ENCODE measurements around the gene GATA5. TPM values are rescaled to one million over a fixed set of nuclear protein-coding genes. Genes with fewer than 3 reads are reported as not detected.

GATA5 gene
- total and polyA plus RNA-seq, 12 donors, result 0.11 to 5.1 (median 0.60) TPM

DNA sequence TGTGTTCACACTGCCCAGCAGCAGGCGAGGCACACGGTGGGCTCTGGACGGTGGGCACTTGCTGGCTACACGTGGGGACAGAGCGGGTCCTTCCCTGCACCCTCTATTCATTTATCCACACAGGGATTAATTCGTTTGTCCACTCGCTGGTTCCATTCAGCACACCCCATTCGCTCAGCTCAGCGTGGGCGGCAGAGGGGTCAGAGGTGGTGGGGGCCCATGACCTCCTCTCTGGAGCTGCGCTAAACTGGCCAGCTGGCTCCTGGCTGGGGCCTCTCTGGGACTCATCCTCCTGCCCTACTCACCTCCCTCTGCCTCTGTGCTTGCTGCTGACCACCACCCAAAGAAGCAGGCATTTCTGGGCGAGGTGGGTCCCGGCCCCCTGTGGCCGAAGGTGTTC is 27.0 kb downstream of the GATA5 start:
- H3K9me3 ChIP-seq, result no peaks in the 10 kb centered on the region
- intact Hi-C loops (cut with DNase I), result no loop called here
- peaks cover 0 to 52% (median 27%) of the 10 kb centered on the region in 7 donors for H3K27me3 ChIP-seq
- ATAC-seq (no peak), DNase-seq (no peak)
- H3K36me3 ChIP-seq, result no peaks in the 10 kb centered on the region
- TF ChIP-seq, protein P1, sequence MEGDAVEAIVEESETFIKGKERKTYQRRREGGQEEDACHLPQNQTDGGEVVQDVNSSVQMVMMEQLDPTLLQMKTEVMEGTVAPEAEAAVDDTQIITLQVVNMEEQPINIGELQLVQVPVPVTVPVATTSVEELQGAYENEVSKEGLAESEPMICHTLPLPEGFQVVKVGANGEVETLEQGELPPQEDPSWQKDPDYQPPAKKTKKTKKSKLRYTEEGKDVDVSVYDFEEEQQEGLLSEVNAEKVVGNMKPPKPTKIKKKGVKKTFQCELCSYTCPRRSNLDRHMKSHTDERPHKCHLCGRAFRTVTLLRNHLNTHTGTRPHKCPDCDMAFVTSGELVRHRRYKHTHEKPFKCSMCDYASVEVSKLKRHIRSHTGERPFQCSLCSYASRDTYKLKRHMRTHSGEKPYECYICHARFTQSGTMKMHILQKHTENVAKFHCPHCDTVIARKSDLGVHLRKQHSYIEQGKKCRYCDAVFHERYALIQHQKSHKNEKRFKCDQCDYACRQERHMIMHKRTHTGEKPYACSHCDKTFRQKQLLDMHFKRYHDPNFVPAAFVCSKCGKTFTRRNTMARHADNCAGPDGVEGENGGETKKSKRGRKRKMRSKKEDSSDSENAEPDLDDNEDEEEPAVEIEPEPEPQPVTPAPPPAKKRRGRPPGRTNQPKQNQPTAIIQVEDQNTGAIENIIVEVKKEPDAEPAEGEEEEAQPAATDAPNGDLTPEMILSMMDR (IDR thresholded peaks at IDR 0.05), result no peak
- 76 to 77% methylated on average over 14 of the region's 14 CpGs for WGBS, 2 donors
- peaks cover 0 to 3% (median 0%) of the 10 kb centered on the region in 9 donors for H3K4me1 ChIP-seq
- no peak overlapping the region for H3K27ac ChIP-seq
- no peak overlapping the region for H3K4me3 ChIP-seq

DNA sequence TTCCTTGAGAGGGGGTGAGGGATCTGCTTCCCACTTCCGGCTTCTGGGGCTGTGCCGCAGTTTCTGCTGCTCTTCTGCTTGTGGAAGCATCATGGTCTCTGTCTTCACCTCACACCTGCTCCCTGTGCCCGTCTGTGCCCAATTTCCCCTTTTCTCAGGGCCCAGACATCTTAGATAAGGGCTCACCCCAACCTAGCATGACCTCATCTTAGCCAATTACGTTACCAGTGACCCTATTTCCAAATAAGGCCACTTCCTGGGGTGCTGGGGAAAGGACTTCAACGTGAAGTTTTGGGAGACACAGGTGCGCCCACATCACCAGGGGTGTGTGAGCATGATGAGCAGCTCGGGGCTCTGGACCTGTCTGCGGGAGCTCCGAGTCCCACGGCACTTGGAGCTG is 27.8 kb downstream of the GATA5 start:
- Histone ChIP-seq H3K27ac (no peak overlapping the region), H3K4me1 (peaks cover 0 to 3% (median 0%) of the 10 kb centered on the region in 9 donors), H3K36me3 (no peaks in the 10 kb centered on the region), H3K9me3 (no peaks in the 10 kb centered on the region), H3K27me3 (peaks cover 0 to 48% (median 23%) of the 10 kb centered on the region in 7 donors), H3K4me3 (no peak overlapping the region)
- ATAC-seq (no peak), DNase-seq (no peak)
- 74 to 79% methylated on average over 10 of the region's 10 CpGs for WGBS, 2 donors
- intact Hi-C loops (cut with DNase I), result no loop called here
- TF ChIP-seq, protein P1 (IDR thresholded peaks at IDR 0.05), result no peak

DNA sequence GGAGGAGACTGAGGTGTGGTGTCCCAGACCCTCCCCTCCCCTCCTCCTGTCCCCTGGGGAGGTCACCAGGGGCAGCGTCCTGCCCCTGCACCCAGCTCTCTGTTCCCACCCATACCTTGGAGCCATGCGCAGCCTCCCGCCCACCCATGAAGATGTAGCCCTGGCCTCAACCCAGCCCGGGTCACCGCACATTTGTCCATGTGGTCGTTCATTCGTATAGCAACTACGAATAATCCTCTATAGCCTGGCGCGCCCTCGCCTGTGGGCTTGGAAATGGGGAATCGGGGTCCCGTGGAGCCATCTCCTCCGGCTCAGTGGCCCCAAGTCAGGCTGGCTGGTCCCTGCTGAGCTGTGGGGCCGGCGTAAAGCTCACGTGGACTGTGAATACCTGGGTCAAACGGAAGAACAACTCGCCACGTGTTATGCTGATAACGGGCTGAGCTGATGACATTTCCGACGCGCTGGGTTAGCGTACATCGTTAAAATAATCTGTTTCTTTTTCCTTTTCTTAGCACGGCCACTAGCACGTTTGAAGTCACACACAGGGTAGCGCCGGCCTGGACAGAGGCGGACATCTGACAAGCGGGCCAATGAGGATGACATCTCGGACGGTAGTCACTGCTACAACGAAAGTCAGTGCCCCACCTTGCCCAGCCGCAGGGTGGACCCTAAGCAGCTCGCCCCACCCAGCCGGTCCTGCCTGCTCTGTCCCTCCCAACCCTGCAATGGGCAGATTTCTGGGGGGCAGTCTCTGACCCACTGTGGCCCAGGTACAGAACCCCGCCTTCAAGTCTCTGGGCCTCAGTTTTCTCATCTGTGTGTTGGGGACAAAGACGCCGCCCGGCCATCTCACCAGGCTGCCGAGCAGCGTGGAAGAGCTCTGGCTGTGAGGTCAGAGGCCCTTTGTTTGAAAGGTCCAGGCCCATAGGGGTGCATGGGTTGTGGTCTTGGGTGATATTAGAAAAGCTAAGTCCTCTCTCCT is 28.6 kb downstream of the GATA5 start:
- peaks cover 0 to 44% (median 23%) of the 10 kb centered on the region in 7 donors for H3K27me3 ChIP-seq
- TF ChIP-seq, protein P1 (IDR thresholded peaks at IDR 0.05), result no peak
- intact Hi-C loops (cut with DNase I), result no loop called here

DNA sequence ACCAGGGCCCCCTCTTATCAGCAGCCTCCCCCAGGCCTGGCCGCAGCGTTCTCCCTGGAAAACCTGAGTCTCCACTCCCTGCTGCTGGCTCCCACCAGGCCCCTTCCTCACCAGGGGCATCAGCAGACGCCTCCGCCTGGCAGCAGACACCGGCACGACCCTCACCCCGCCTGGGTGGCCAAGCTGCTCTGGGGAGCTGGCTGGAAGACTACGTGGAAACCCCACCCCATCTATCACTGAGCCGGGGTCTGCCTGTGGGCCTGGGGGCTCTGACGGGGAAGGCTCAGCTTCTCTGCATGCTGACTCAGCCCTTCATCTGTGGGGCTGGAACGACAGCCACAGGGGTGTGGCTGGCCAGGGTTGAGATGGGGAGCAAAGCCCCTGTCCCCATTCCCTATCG is 29.3 kb downstream of the GATA5 start:
- intact Hi-C loops (cut with DNase I), result no loop called here
- no peaks in the 10 kb centered on the region for H3K36me3 ChIP-seq
- TF ChIP-seq, protein P1 (IDR thresholded peaks at IDR 0.05), result no peak
- DNase-seq, result no peak
- WGBS, 2 donors, result 50 to 54% methylated on average over 12 of the region's 12 CpGs
- H3K4me3 ChIP-seq, result no peak overlapping the region
- no peak overlapping the region for H3K27ac ChIP-seq
- ATAC-seq, result no peak
- peaks cover 0 to 3% (median 0%) of the 10 kb centered on the region in 9 donors for H3K4me1 ChIP-seq
- peaks cover 0 to 43% (median 23%) of the 10 kb centered on the region in 7 donors for H3K27me3 ChIP-seq
- no peaks in the 10 kb centered on the region for H3K9me3 ChIP-seq

More for the DNA sequence above, 28.6 kb downstream of the GATA5 start:
- Histone ChIP-seq H3K4me1 (peaks cover 0 to 3% (median 0%) of the 10 kb centered on the region in 9 donors), H3K36me3 (no peaks in the 10 kb centered on the region), H3K27ac (no peak overlapping the region), H3K4me3 (no peak overlapping the region), H3K9me3 (no peaks in the 10 kb centered on the region)
- WGBS, 2 donors, result 72 to 79% methylated on average over 44 of the region's 44 CpGs
- ATAC-seq (no peak), DNase-seq (no peak)
